Neural cell (in vitro differentiated cells): Measurements from ENCODE around the gene ABI2. TPM values are rescaled to one million over a fixed set of nuclear protein-coding genes. Genes with fewer than 3 reads are reported as not detected.
A peak's percentile ranks its signal among the peaks of the same experiment; 100 is the strongest.

Experiments
- H2AFZ ChIP-seq: fragments of 200-600, 300-800 bp; sonication (generic), shearing (Covaris generic); 2 replicates; pipeline ENCODE4 v1.6.0; 2014; ENCODE audit warnings: low read depth, mild to moderate bottlenecking, antibody characterized with exemption, low read length, moderate library complexity
- H3F3A ChIP-seq: fragments of 200-600 bp; shearing (Covaris generic); 2 replicates; pipeline ENCODE4 v1.6.1; 2016; ENCODE audit warnings: mild to moderate bottlenecking, moderate library complexity, mixed read lengths, antibody characterized with exemption, low read length; ENCODE audit not compliant: insufficient read depth, poor library complexity, severe bottlenecking
- H3K27ac ChIP-seq: fragments of 200-600, 300-800 bp; sonication (generic), shearing (Covaris generic); 2 replicates; pipeline ENCODE4 v1.5.1; 2014; ENCODE audit warnings: mild to moderate bottlenecking, low read length, moderate library complexity
- H3K27me3 ChIP-seq: fragments of 300-800, 200-600 bp; sonication (generic), shearing (Covaris generic); 2 replicates; pipeline ENCODE4 v1.6.0; 2014; ENCODE audit warnings: mild to moderate bottlenecking, low read depth, low read length, moderate library complexity; ENCODE audit not compliant: insufficient read depth
- H3K36me3 ChIP-seq: fragments of 300-800, 200-600 bp; sonication (generic), shearing (Covaris generic); 2 replicates; pipeline ENCODE4 v1.5.1; 2014; ENCODE audit warnings: mild to moderate bottlenecking, antibody characterized with exemption, low read length, moderate library complexity; ENCODE audit not compliant: insufficient read depth
- H3K4me2 ChIP-seq: fragments of 300-800, 200-600 bp; sonication (generic), shearing (Covaris generic); 2 replicates; pipeline ENCODE4 v1.6.0; 2014; ENCODE audit warnings: mild to moderate bottlenecking, low read length
- H3K4me3 ChIP-seq: fragments of 300-800, 200-600 bp; sonication (generic), shearing (Covaris generic); 2 replicates; pipeline ENCODE4 v1.5.1; 2014; ENCODE audit warnings: mild to moderate bottlenecking, low read length, moderate library complexity
- H3K79me2 ChIP-seq: fragments of 200-600 bp; shearing (Covaris generic); replicated peaks from 2 replicates; pipeline ENCODE4 v1.6.0; 2014; ENCODE audit warnings: mild to moderate bottlenecking, low read length, moderate library complexity; ENCODE audit not compliant: insufficient read depth
- H3K9ac ChIP-seq: fragments of 300-800, 200-600 bp; sonication (generic), shearing (Covaris generic); 2 replicates; pipeline ENCODE4 v1.6.1; 2016; ENCODE audit warnings: mild to moderate bottlenecking, low read length, mixed read lengths
- H3K9me2 ChIP-seq: fragments of 200-600 bp; shearing (Covaris generic); 2 replicates; pipeline ENCODE4 v1.6.1; 2016; ENCODE audit warnings: mild to moderate bottlenecking, low read length, mixed read lengths; ENCODE audit not compliant: insufficient read depth
- H3K9me3 ChIP-seq: fragments of 200-600, 300-800 bp; sonication (generic), shearing (Covaris generic); 2 replicates; pipeline ENCODE4 v1.6.1; 2016; ENCODE audit warnings: mild to moderate bottlenecking, mixed run types, low read length, moderate library complexity, mixed read lengths
- H4K20me1 ChIP-seq: fragments of 200-600 bp; shearing (Covaris generic); 2 replicates; pipeline ENCODE4 v1.6.1; 2016; ENCODE audit warnings: mild to moderate bottlenecking, mixed run types; ENCODE audit not compliant: insufficient read depth
- EP300 ChIP-seq: fragments of 450-650 bp; conservative IDR thresholded peaks from 2 replicates; pipeline ENCODE4 v1.6.1; 2014; ENCODE audit warnings: antibody characterized with exemption, mild to moderate bottlenecking, moderate library complexity; ENCODE audit not compliant: poor library complexity, severe bottlenecking
- EZH2 ChIP-seq: fragments of 200-600, 300-800 bp; shearing (Covaris generic), sonication (generic); IDR thresholded peaks from 2 replicates; pipeline ENCODE4 v1.6.1; 2014; ENCODE audit warnings: antibody characterized with exemption, low read length, borderline replicate concordance, mild to moderate bottlenecking; ENCODE audit not compliant: insufficient read depth, poor library complexity, severe bottlenecking
- MXI1 ChIP-seq: fragments of 450-650 bp; conservative IDR thresholded peaks from 2 replicates; pipeline ENCODE4 v1.6.1; 2014; ENCODE audit warnings: antibody characterized with exemption, mild to moderate bottlenecking; ENCODE audit not compliant: poor library complexity, severe bottlenecking
- POLR2AphosphoS5 ChIP-seq: IDR thresholded peaks from 2 replicates; pipeline ENCODE4 v1.6.1; 2012
- RAD21 ChIP-seq: fragments of 450-650 bp; conservative IDR thresholded peaks from 2 replicates; pipeline ENCODE4 v1.6.1; 2014; ENCODE audit warnings: antibody characterized with exemption, mild to moderate bottlenecking, moderate library complexity
- REST ChIP-seq: IDR thresholded peaks from 2 replicates; pipeline ENCODE4 v1.6.1; 2012; ENCODE audit warnings: borderline replicate concordance
- SMC3 ChIP-seq: fragments of 450-650 bp; conservative IDR thresholded peaks from 2 replicates; pipeline ENCODE4 v1.6.1; 2014; ENCODE audit warnings: antibody characterized with exemption, mild to moderate bottlenecking, moderate library complexity; ENCODE audit not compliant: poor library complexity
- TAF1 ChIP-seq: IDR thresholded peaks from 2 replicates; pipeline ENCODE4 v1.6.1; 2012; ENCODE audit warnings: low read depth
- polyA plus RNA-seq: library from polyadenylated mRNA; depleted of rRNA; stranded (reverse); fragments of >200 nt; gene quantifications from 2 replicates; pipeline ENCODE4 v1.2.3, GENCODE V29; 2014
- TF ChIP-seq, protein P1 (sequence below): fragments of 450-650 bp; IDR thresholded peaks from 2 replicates; pipeline ENCODE4 v1.5.1; 2014; ENCODE audit warnings: antibody characterized with exemption, mild to moderate bottlenecking, moderate library complexity; ENCODE audit not compliant: poor library complexity, severe bottlenecking

Gene ABI2
- polyA plus RNA-seq, 1 donor from 2014 or later: 128 TPM

- Histone ChIP-seq H4K20me1 (no peaks in the 10 kb centered on the region), H3K4me3 (no peak overlapping the region), H3F3A (no peaks in the 10 kb centered on the region), H3K36me3 (peaks cover 8% of the 10 kb centered on the region), H3K79me2 (no peaks in the 10 kb centered on the region), H3K27me3 (no peaks in the 10 kb centered on the region), H3K4me2 (no peak overlapping the region), H3K9ac (no peak overlapping the region), H3K9me3 (no peaks in the 10 kb centered on the region), H2AFZ (no peak overlapping the region), H3K27ac (no peak overlapping the region), H3K9me2 (no peaks in the 10 kb centered on the region)
- TF ChIP-seq EZH2: no peak
- TF ChIP-seq TAF1: no peak
- no peak for TF ChIP-seq MXI1
- no peak for TF ChIP-seq RAD21
Observed at GRCh38 chr2:203480623-203481022, 152.4 kb downstream of the ABI2 start.

DNA sequence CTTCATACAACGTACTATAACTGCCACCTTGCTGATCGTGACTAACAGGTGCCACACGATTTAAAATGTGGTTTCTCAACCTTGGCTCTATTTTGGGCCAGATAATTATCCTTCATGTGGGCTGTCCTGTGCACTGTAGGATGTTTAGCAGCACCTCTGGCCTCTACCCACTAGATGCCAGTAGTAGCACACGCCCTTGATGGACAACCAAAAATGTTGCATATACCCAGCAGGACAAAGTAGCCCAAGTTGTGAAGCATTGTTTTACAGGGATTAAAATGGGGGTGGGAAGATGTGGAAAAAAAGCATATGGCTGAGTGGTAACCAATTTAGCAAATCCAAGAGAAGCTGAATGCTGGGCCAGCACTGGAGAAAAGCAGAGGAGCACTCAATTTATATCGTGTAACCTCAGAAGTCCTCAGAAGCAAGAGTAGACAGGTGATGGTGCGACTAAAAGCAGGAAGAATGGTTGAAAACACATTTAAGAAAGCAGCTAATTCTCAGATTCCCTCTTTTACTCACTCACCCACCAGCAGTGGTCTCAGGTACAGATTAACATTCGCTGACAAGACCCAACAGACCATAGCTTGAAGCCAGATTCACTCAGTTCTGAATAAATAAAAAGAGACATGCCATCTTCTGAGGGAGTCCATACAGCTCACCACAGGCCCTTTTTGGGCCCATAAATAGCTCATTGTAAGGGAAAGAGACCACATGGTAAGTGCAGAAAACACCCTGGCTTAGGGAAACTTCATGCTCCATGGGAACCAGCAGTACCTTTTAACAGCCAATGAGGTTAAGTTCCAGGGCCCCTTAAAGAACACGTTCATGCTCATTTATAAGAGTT lies 156.3 kb downstream of the ABI2 start:
- Histone ChIP-seq H4K20me1 (no peaks in the 10 kb centered on the region), H3K4me3 (no peak overlapping the region), H3K27me3 (no peaks in the 10 kb centered on the region), H3K79me2 (no peaks in the 10 kb centered on the region), H3K36me3 (peaks cover 12% of the 10 kb centered on the region), H3K9ac (no peak overlapping the region), H3K4me2 (no peak overlapping the region), H3F3A (no peaks in the 10 kb centered on the region), H3K9me2 (no peaks in the 10 kb centered on the region), H3K9me3 (no peaks in the 10 kb centered on the region), H2AFZ (no peak overlapping the region), H3K27ac (no peak overlapping the region)
- TF ChIP-seq EP300: no peak
- TF ChIP-seq EZH2: no peak
- no peak for TF ChIP-seq POLR2AphosphoS5
- no peak for TF ChIP-seq SMC3
- TF ChIP-seq RAD21: peak; percentile 31
- no peak for TF ChIP-seq REST
- no peak for TF ChIP-seq MXI1
- TF ChIP-seq, protein P1, sequence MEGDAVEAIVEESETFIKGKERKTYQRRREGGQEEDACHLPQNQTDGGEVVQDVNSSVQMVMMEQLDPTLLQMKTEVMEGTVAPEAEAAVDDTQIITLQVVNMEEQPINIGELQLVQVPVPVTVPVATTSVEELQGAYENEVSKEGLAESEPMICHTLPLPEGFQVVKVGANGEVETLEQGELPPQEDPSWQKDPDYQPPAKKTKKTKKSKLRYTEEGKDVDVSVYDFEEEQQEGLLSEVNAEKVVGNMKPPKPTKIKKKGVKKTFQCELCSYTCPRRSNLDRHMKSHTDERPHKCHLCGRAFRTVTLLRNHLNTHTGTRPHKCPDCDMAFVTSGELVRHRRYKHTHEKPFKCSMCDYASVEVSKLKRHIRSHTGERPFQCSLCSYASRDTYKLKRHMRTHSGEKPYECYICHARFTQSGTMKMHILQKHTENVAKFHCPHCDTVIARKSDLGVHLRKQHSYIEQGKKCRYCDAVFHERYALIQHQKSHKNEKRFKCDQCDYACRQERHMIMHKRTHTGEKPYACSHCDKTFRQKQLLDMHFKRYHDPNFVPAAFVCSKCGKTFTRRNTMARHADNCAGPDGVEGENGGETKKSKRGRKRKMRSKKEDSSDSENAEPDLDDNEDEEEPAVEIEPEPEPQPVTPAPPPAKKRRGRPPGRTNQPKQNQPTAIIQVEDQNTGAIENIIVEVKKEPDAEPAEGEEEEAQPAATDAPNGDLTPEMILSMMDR: peak; percentile 22
- no peak for TF ChIP-seq TAF1
